MM.1S (cell line): ENCODE measurements around the gene PUM1.

Experiments used
- DNase-seq: peaks from one replicate; pipeline ENCODE4 v3.0.0-alpha.2; 2015
- H2AFZ ChIP-seq: fragments of 300-600 bp; sonication (generic); 2 replicates; pipeline ENCODE4 v1.6.0; 2016; ENCODE audit warnings: antibody characterized with exemption, low read length
- H3F3A ChIP-seq: fragments of 300-600 bp; sonication (generic); 2 replicates; pipeline ENCODE4 v1.6.1; 2016; ENCODE audit warnings: mild to moderate bottlenecking, antibody characterized with exemption, low read length, moderate library complexity, mixed read lengths; ENCODE audit not compliant: insufficient read depth
- H3K27ac ChIP-seq: fragments of 300-600 bp; sonication (generic); 2 replicates; pipeline ENCODE4 v1.5.1; 2016; ENCODE audit warnings: mild to moderate bottlenecking, low read length
- H3K27me3 ChIP-seq: fragments of 300-600 bp; sonication (generic); replicated peaks from 2 replicates; pipeline ENCODE4 v1.6.0; 2016; ENCODE audit warnings: low read length; ENCODE audit not compliant: insufficient read depth
- H3K36me3 ChIP-seq: fragments of 300-600 bp; sonication (generic); replicated peaks from 2 replicates; pipeline ENCODE4 v1.6.1; 2016; ENCODE audit warnings: mild to moderate bottlenecking, low read length, mixed read lengths; ENCODE audit not compliant: insufficient read depth
- H3K4me1 ChIP-seq: fragments of 300-600 bp; sonication (generic); 2 replicates; pipeline ENCODE4 v1.6.1; 2016; ENCODE audit warnings: low read length, mixed read lengths
- H3K4me2 ChIP-seq: fragments of 300-600 bp; sonication (generic); 2 replicates; pipeline ENCODE4 v1.6.0; 2016; ENCODE audit warnings: low read depth, low read length
- H3K4me3 ChIP-seq: fragments of 300-600 bp; sonication (generic); 2 replicates; pipeline ENCODE4 v1.5.1; 2016; ENCODE audit warnings: low read length, mixed read lengths
- H3K79me2 ChIP-seq: fragments of 300-600 bp; sonication (generic); 2 replicates; pipeline ENCODE4 v1.6.1; 2016; ENCODE audit warnings: mixed run types, low read length, mixed read lengths
- H3K9ac ChIP-seq: fragments of 300-600 bp; sonication (generic); 2 replicates; pipeline ENCODE4 v1.6.1; 2016; ENCODE audit warnings: low read length, mixed read lengths
- H3K9me2 ChIP-seq: fragments of 300-600 bp; sonication (generic); replicated peaks from 2 replicates; pipeline ENCODE4 v1.6.1; 2016; ENCODE audit warnings: mild to moderate bottlenecking, low read length, mixed read lengths; ENCODE audit not compliant: insufficient read depth
- H3K9me3 ChIP-seq: fragments of 300-600 bp; sonication (generic); replicated peaks from 2 replicates; pipeline ENCODE4 v1.6.1; 2016; ENCODE audit warnings: mild to moderate bottlenecking, low read length, mixed read lengths; ENCODE audit not compliant: insufficient read depth
- H4K20me1 ChIP-seq: fragments of 300-600 bp; sonication (generic); 2 replicates; pipeline ENCODE4 v1.6.1; 2016; ENCODE audit warnings: mild to moderate bottlenecking, low read length, moderate library complexity, mixed read lengths; ENCODE audit not compliant: insufficient read depth
- EZH2 ChIP-seq: fragments of 300-600 bp; sonication (generic); optimal IDR thresholded peaks from 2 replicates; pipeline ENCODE3; 2017; ENCODE audit warnings: low read depth, mild to moderate bottlenecking, antibody characterized with exemption, low read length, mixed read lengths
- EZH2phosphoT487 ChIP-seq: fragments of 300-600 bp; sonication (generic); IDR thresholded peaks from 2 replicates; pipeline ENCODE4 v1.6.1; 2018; ENCODE audit warnings: antibody characterized with exemption, low read length
- TF ChIP-seq, protein P1 (sequence below): fragments of 300-600 bp; sonication (generic); IDR thresholded peaks from 2 replicates; pipeline ENCODE4 v1.5.1; 2016; ENCODE audit warnings: antibody characterized with exemption, low read length, mixed read lengths

The PUM1 gene

DNA sequence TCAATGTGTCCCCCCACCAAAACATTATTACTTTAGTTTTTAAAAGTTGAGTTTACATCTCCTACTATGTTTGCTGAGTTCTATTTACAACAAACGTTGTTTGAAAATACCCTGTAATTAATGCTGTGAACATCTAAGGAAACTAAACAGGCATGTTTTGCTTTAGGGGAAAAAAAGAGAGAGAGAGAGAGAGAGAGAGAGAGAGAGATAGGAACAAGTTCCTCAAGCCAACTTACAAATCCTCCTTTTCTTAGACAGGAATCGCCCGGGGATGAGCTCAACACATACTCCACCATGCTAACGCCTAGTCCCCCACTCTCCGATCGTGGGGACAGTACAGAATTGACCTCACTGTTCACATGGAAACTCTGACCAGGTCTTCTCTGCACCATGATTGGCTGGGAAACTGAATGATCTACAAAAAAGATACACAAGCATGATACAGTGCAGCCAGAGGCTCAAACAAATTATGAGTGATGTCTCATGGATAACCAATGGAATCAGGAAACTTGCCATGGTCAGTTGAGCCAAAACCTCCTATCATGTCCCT, 59.8 kb downstream of the PUM1 start:
- H3K4me1 ChIP-seq = no peaks in the 10 kb centered on the region
- H3K9me2 ChIP-seq = no peaks in the 10 kb centered on the region
- no peaks in the 10 kb centered on the region for H3K27me3 ChIP-seq
- no peak overlapping the region for H3K9ac ChIP-seq
- peaks cover 94% of the 10 kb centered on the region for H3K79me2 ChIP-seq
- TF ChIP-seq, protein P1, sequence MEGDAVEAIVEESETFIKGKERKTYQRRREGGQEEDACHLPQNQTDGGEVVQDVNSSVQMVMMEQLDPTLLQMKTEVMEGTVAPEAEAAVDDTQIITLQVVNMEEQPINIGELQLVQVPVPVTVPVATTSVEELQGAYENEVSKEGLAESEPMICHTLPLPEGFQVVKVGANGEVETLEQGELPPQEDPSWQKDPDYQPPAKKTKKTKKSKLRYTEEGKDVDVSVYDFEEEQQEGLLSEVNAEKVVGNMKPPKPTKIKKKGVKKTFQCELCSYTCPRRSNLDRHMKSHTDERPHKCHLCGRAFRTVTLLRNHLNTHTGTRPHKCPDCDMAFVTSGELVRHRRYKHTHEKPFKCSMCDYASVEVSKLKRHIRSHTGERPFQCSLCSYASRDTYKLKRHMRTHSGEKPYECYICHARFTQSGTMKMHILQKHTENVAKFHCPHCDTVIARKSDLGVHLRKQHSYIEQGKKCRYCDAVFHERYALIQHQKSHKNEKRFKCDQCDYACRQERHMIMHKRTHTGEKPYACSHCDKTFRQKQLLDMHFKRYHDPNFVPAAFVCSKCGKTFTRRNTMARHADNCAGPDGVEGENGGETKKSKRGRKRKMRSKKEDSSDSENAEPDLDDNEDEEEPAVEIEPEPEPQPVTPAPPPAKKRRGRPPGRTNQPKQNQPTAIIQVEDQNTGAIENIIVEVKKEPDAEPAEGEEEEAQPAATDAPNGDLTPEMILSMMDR = no peak
- no peak for TF ChIP-seq EZH2phosphoT487
- no peak overlapping the region for H2AFZ ChIP-seq
- no peak overlapping the region for H3K4me2 ChIP-seq
- H3K9me3 ChIP-seq = no peaks in the 10 kb centered on the region
- no peak overlapping the region for H3K4me3 ChIP-seq
- peaks cover 42% of the 10 kb centered on the region for H4K20me1 ChIP-seq
- H3K36me3 ChIP-seq = peaks cover 6% of the 10 kb centered on the region
- H3K27ac ChIP-seq = no peak overlapping the region
- no peaks in the 10 kb centered on the region for H3F3A ChIP-seq
- DNase-seq = no peak

DNA sequence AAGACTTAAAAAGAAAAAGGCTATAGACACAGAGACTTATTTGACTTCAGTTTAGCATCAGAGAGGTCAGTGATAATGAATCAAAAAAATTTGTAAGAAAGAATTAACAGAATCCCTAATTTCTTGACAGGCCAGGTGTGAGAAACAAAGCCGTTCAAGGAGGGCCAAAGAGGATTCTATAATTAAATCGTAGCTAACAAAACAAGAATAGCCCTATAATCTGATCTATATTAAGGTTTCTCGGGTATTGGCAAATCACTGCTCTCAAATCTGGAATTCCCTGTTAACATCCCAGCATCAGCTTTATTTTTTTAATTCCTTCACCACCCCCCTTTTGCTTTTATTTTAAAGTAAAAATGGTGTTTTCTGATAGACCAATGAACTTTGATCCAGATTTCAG, 60.3 kb downstream of the PUM1 start:
- H3K9ac ChIP-seq = no peak overlapping the region
- H3K27ac ChIP-seq = no peak overlapping the region
- TF ChIP-seq EZH2 (no peak), EZH2phosphoT487 (no peak)
- TF ChIP-seq, protein P1 = no peak
- H2AFZ ChIP-seq = no peak overlapping the region
- H3K36me3 ChIP-seq = peaks cover 6% of the 10 kb centered on the region
- peaks cover 94% of the 10 kb centered on the region for H3K79me2 ChIP-seq
- H3K4me2 ChIP-seq = no peak overlapping the region
- H3K9me3 ChIP-seq = no peaks in the 10 kb centered on the region
- H3K27me3 ChIP-seq = no peaks in the 10 kb centered on the region
- no peak for DNase-seq
- no peaks in the 10 kb centered on the region for H3F3A ChIP-seq
- no peak overlapping the region for H3K4me3 ChIP-seq
- H3K4me1 ChIP-seq = no peaks in the 10 kb centered on the region
- H4K20me1 ChIP-seq = peaks cover 39% of the 10 kb centered on the region
- no peaks in the 10 kb centered on the region for H3K9me2 ChIP-seq

DNA sequence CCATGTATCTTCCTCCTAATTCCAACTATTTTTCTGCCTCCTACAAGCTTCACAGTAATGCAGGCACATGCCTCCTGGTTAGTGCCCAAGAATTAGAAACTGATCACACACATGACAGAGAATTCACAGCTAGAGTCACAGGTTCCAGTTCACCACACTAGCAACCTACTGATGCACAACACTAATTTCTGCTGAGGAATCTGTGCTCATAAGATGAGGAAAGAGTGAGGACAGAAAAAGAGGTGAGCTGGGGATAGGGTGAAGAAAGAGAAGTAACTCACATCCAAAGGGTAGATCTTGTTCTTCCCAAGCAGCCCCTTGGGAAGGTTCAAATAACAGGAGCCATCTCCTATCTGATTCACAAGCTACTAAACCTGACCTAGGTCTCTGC, 61.3 kb downstream of the PUM1 start:
- Histone ChIP-seq H2AFZ (no peak overlapping the region), H3K79me2 (peaks cover 93% of the 10 kb centered on the region), H3K36me3 (peaks cover 6% of the 10 kb centered on the region), H3K9ac (no peak overlapping the region), H4K20me1 (peaks cover 36% of the 10 kb centered on the region), H3K9me3 (no peaks in the 10 kb centered on the region), H3K4me3 (no peak overlapping the region), H3K27ac (no peak overlapping the region), H3K27me3 (no peaks in the 10 kb centered on the region), H3K9me2 (no peaks in the 10 kb centered on the region), H3K4me1 (no peaks in the 10 kb centered on the region), H3F3A (no peaks in the 10 kb centered on the region), H3K4me2 (no peak overlapping the region)
- no peak for DNase-seq
- TF ChIP-seq EZH2 (no peak), EZH2phosphoT487 (no peak)
- TF ChIP-seq, protein P1 = no peak
